SKM-1 (cell line): ENCODE measurements around the gene CACNB2.

Experiments
- DNase-seq: peaks from one replicate; lab custom pipeline; 2025; ENCODE audit not compliant: unreplicated experiment; lab: John Stamatoyannopoulos, UW

Gene CACNB2

GRCh38 chr10:18501198-18501597 lies 361.0 kb downstream of the CACNB2 start:
- DNase-seq: no peak

- DNase-seq: no peak
Observed at GRCh38 chr10:18501629-18502028, 361.4 kb downstream of the CACNB2 start.

GRCh38 chr10:18504161-18504560 lies 363.9 kb downstream of the CACNB2 start:
- no peak for DNase-seq

DNA sequence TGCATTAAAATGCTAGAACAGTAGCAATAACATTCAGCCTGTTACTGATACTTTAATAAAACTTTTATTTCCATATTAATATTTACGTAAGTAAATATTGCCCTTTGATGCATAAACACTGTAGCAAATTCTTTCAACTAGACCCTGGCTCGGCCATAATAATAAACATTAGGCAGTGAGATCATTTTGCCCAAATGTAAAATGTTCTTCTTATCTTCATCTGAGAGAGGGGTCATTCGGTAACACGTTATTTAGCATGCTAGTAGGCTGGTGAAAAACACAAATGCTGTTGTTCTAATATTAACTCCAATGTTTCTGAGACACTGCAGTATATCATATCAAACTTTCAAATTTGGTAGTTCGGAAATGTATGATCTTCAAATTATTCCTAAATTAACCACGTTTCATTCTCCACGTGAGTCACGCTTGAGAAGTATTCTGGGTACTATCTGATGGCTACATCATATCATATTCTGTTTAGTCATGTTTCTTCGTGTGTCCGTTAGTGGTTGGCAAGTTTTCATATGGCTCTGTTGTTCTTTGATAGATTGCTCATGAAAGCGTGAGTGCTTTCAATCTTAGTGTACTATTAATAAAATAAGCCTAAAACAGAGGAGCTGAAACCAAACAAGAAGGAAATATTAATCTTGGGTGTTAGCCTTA lies 365.4 kb downstream of the CACNB2 start:
- DNase-seq: no peak

DNA sequence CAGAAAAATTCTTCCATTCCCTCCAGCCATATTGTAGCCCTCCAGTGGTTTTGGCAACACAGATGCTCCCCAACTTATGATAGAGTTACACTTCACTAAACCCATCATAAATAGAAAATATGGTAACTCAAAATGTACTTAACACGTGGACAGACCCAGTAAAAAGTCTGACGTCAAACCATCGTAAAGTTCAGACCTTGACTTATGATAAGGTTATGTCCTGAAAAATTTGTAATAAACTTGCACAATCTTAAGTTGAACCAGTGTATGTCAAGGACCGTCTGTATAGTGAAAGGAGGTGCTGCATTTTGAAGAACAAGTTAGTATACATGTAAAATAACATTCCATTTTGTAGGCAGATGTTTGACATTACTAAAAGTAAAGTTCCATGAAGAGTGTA lies 368.4 kb downstream of the CACNB2 start:
- no peak for DNase-seq

DNA sequence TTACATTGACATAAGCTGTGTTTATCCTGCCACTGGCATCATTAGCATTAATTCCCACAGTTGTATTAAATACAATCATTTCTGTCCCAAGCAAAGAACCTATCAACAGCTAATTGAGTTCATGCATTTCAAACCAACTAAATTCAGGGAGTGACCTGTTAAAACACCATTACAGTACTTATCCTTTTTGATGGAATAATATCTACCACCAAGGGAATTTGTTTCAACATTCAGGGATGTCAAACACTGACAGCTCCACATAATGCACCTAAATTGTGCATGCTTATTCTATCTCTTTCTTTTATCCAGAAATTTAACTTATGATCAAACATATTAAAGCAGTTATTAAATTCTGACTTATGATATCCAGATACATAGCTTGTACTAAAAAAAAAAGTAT lies 374.3 kb downstream of the CACNB2 start:
- no peak for DNase-seq

- DNase-seq: no peak
Observed at GRCh38 chr10:18516851-18517250, 376.6 kb downstream of the CACNB2 start.

DNA sequence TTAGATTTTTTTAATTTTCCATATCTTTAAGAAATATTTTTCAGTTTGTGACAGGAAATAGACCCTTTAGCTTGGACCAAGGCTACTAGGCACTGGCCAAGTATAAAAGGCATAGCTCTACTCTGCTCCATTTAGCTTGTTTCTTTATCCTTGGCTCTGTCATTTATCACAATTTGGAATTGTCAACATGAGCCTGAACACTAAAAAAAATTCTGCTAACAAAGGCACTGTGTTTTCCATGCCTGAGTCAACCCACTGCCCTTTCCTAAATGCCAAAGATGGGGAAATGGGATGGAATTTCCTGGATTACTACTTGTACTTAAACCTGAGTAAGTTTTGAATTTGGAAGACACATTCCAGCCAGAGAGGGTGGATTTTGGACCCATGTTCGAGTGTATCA lies 382.8 kb downstream of the CACNB2 start:
- no peak for DNase-seq

DNA sequence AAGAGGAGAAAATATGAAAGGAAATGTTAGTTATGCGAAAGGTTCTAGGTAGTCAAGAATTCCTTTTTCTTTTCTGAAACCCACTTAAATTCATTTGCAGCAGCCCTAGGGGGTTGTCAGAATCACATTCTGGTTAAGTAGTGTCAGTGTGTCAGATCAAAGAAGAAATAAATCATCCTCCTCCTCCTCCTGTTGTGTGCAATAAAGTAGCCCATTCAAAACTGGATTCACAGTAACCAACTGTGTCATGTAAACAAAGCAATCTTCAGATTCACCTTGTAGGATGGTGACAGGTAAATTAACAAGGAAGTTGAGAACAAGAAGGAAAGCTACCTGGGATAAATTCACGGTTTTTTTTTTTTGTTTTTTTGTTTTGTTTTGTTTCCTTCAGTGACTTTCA lies 383.6 kb downstream of the CACNB2 start:
- no peak for DNase-seq

DNA sequence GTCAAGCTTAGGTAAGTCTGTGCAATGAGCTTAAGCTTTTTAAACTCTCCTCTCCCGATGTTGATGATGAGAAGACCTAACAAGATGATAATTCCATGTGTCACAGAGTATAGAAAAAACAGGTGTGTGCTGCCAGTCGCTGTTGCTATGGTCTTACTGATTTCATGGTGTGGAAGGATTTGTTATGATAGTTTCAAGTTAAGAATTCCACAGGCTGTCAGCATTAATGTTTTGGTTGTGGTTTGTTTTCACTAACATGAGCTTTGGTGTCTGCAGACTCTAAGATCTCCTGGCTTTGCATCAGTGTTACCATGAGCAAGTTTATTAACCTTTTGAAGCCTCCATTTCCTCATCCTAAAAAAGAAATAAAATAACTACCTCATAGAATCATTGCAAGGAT lies 387.5 kb downstream of the CACNB2 start:
- no peak for DNase-seq

DNA sequence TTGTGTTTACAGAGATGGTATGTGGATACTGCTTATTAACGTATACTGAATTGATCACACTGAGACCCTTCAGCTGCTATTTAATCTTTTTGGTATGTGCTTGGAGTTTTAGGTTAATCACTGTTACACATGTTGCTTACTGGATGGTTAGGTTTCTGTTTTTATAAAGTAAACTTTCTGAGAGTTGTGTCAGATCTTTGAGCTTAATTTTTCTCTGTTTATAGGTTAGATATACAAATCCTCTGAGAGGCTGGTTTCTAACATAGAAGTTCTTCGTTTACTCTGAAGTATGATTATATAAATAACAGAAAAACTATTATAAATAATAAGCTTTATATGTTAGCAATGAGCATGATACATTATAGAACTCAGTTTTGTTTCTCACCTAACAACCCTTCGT lies 388.1 kb downstream of the CACNB2 start:
- DNase-seq: no peak

- DNase-seq: no peak
Observed at GRCh38 chr10:18532881-18533535, 392.8 kb downstream of the CACNB2 start.

- no peak for DNase-seq
Observed at GRCh38 chr10:18533896-18534295, 393.7 kb downstream of the CACNB2 start.

GRCh38 chr10:18539335-18539734 lies 399.1 kb downstream of the CACNB2 start:
- no peak for DNase-seq

GRCh38 chr10:18540195-18540594 lies 400.0 kb downstream of the CACNB2 start:
- DNase-seq: no peak

GRCh38 chr10:18542832-18543231 lies 402.6 kb downstream of the CACNB2 start:
- DNase-seq: no peak

DNA sequence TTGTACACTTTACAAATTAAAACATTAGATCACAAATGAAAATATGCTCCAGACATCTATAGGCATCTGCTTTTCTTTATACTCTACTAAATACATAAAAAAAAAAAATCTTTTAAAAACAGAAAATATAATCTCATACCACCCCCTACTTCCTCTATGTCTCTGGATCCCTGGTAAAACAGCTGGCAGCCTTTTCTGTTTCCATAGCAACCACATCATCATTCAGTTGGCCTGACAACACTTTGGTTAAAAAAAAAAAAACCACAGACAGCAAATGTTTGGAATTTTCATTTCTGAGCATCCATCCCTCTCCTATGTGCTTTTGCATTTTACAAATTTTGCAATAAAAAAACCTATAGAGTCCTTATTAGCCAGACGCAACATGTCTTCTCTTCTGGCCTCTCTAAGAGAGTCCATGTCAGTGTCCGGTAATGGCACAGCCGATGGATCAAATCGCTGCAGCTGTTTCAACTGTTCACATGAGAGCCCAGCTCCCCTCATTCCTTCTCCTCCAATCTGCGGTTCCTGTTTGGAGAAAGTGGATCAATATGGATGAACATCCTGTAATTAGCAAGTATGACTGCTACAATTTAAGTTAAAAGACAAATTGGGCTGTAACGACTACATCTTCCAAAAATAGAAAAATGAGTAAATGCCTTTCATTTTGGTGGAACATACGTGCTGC lies 405.5 kb downstream of the CACNB2 start:
- DNase-seq: no peak

DNA sequence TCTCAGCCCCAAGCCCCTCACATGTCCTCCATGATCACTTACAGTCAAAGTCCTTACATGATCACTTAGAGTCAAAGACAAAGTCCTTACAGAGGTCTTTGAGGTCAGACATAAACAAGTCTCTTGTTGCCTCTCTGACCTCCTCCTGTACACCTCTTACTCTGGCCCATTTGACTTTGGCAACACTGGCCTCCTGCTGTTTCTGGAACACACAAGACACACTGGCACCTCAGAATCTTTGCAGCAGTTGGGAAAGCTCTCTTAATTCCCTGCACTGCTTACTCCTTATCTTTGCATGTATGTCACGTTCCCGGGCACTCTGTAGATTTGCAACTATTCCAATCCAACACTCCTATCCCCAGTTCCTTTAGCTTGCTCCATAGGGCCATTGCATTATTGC lies 408.9 kb downstream of the CACNB2 start:
- DNase-seq: no peak

DNA sequence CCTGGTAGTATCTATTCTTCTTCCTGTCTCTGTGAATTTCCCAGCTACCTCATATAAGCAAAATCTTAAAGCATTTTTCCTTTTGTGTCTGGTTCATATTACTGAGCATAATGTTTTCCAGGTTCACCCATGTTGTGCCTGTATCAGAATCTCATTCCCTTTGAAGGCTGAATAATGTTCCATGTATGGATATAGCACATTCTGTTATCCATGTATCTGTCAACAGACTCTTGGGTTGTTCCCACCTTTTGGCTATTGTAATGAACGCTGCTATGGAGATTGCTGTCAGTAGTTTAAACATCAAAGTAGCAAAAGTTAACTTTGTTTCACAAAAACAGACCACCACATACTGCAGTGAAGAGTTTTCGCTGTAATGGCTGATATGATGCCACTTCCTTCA lies 411.2 kb downstream of the CACNB2 start:
- DNase-seq: no peak

- no peak for DNase-seq
Observed at GRCh38 chr10:18554479-18554878, 414.3 kb downstream of the CACNB2 start.

DNA sequence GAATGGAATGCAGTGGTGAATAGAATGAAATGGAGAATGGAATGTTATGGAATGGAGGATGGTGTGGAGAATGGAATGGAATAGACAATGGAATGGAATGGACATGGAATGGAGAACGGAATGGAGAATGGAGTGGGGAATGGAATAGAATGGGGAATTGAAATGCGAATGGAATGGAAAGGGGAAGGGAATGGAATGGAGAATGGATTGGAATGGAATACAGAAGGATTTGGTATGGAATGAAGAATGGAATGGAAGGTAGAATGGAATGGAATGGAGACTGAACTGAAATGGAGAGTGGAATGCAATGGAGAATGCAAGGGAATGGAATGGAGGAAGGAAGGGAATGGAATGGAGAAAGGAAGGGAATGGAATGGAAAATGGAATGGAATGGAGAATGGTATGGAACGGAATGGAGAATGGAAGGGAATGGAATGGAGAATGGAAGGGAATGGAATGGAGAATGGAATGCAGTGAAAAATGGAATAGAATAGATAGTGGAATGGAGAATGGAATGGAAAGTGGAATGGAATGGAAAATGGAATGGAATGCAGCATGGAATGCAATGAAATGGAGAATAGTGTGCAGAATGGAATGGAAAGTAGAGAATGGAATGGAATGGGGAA lies 416.4 kb downstream of the CACNB2 start:
- no peak for DNase-seq

DNA sequence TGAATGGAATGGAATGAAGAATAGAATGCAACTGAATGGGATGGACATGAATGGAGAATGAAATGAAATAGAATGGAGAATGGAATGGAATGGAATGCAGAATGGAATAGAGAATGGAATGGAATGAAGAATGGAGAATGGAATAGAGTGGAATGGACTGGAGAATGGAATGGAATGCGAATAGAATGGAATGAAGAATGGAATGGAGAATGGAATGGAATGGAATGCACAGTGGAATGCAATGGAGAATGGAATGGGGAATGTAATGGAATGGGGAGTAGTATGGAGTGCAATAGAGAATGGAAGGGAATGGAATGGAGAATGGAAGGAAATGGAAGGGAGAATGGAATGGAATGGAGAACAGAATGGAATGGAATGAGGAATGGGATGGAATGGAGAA lies 417.7 kb downstream of the CACNB2 start:
- DNase-seq: no peak
